Measurements from ENCODE around the gene NVL.
"Not testable (repeated sequence)": the region's sequence is repeated elsewhere in the genome, so short reads cannot be mapped to it uniquely, and the experiment has no call there.

Gene NVL

DNA sequence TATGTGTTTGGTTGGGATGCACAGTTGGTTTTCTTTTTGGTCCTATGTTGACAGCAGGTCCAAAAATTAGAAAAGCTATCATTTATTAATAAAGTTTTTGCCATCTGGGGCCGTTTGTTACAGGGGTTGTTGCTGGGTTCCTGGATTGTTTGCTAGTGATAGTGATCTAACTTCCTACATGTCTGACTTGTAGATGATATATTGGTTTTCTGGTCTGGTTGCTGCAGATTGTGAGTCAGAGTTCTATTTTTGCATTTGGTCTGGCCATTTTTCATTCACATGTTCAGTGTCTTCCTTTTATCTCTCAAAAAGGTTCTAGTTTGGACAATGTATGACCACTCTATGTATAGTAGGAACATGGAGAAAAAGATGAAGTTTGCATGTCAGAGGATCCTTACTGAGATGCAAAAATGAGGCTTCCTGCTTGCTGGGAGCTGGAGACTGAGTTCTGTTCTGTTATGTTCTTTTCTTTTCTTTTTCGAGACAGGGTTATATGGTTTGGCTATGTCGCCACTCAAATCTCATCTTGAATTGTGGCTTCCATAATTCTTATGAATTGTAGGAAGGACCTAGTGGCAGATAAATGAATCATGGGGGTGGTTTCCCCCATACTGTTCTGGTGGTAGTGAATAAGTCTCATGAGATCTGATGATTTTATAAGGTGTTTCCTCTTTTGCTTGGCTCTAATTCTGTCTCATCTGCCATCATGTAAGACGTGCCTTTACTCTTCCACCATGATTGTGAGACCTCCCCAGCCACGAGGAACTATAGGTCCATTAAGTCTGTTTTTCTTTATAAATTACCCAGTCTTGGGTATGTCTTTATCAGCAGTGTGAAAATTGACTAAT is 4.2 kb upstream of the NVL start:
- no peak for DNase-seq (ENCODE audit: low read depth)

DNA sequence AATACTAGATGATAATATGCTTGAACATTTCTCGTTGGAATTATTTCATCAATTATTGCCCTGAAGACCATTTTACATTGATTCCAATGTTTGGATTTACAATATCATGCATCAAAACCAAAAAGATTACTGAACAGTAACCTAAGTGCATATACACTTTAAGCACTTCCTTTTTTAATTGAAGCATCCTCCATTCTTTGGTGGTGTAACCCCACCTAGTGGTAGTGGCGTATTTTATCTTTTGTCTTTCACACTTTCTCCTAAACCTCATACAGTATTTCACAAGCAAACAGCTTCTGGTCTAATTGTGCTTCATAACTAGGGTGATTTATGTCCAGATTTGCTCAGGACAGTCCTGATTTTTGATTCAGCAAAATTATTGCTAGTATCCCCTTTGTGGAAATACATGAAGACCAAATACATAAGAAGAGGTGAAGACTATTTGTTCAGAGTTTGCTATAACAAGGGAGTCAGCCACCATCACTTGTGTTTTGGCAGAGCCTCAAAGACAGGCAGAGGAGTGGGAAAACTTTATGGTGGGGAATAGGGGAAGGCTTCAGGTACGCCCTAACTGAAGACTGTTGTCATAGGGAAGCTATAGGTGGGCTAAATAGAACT is 3.4 kb upstream of the NVL start:
- DNase-seq (ENCODE audit: low read depth): peak; percentile 51

DNA sequence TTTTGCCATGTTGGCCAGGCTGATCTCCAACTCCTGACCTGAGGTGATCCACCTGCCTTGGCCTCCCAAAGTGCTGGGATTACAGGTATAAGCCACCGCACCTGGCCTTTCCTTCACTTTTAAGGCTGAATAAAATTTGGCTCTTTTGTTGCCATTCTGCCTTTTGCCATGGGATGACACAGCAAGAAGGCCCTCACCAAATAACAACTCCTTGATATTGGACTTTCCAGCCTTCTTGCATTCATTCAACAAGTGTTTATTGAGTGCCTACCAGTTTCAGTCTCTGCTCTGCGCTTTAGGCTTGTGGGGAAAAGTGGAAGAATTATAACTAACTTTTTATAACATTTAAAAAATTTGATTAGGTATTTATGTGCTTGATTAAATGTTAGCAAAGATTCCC is 1.9 kb upstream of the NVL start:
- DNase-seq (ENCODE audit: low read depth): no peak

DNA sequence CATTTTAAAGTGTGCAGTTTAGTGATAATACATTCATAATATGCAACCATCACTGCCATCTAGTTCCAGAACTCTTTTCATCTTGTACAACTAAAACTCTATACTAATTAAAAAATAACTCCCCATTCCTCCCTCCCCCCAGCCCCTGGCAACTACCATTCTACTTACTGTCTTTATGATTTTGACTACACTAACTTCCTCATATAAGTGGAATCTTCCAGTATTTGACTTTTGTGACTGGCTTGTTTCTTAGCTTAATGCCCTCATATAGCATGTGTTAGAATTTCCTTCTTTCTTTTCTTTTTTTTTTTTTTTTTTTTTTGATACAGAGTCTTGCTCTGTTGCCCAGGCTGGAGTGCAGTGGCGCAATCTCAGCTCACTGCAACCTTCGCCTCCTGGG is 1.4 kb upstream of the NVL start:
- no peak for DNase-seq (ENCODE audit: low read depth)

DNA sequence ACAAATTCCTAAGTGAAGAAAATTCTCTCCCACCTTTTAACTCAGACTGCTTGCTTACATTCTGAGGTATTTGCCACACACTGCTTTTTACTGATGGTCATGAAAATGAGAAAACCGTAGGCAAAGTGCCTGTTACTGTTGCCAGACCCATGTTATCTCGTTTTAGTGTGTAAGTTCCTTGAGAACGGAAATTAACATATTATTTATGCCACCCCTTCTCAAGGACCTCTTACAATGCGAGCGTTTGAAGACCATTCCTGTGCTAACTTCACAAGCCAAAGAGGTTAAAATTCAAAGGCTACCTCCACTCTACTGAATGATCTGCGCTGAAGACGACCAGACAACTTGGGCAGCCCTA is 509 bp downstream of the NVL start:
- DNase-seq (ENCODE audit: low read depth): no peak

DNA sequence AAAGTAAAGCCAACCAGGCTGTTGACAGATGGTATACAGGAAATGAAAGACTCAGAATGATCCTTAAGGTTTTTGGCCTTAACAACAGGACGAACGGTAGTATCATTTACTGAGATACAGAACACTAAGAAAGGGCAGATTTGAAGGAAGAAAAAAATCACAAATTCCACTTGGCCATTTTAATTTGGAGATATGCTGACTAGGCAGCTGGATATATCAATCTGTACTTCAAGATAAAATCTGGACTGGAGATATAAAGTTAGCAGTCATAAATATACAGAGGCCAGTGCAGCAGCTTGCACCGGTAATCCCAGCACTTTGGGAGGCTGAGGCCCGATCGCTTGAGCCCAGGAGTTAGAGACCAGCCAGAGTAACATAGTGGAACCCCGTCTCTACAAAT is 1.3 kb downstream of the NVL start:
- no peak for DNase-seq (ENCODE audit: low read depth)

DNA sequence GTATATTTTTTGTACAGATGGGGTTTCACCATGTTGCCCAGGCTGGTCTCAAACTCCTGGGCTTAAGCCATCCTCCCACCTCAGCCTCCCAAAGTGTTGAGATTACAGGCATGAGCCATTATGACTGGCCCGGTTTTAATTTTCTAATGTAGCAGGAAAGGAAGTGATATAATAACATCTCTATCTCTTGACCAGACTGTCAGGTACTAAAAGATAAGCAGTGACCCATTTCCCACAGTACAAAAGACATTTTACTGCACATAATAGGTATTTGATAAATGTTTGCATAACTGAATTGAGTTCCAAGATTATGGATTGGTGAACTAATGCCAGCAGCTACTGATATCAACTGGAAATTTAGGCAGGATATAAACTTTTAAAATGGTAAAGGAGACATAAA is 4.0 kb downstream of the NVL start:
- no peak for DNase-seq (ENCODE audit: low read depth)

DNA sequence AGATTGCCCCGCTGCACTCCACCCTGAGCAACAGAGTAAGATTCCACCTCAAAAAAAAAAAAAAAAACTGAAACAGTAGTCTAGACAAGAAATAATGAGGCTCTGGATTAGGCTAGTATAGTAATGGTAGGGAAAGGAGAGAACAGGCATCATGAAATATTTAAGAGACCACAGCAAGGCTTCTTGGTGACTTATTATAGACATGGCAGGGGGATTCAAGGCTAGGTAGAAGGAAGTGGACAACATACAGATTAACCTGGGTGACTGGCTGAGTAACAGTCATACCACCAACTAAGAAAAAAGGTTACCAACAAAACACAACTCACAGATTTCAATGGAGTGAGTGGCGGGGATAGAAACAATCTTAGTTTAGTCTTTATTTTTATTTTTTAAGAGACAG is 8.3 kb downstream of the NVL start:
- DNase-seq (ENCODE audit: low read depth): no peak

DNA sequence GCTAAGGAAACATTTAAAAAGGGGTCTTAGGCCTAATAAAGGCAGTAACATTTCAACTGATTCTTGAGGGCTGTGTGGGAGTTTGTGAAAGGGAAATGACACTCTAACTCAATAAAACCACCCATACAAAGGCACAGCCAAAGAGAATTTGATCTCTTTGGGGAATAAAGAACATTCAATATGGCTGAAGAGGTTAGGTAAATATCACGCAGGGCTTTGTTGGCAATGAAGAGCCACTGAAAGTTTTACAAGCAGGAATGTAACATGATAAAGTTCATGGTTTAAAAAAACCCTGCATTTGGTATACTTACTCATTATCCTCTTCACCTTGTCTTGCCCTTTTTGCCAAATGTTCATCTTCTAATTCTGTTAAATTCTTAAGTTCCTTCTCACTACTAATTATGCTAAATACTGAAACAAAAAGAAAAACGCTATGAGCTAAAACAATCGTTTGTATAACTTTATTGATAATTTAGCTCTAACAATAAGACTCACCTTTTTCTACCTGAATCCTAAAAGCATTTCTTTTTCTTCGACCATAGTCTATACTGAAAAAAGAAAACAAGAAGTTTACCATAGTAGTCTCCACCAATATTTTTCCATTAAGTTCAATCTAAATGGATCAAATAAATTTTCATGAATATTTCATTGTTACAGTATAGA is 12.5 kb downstream of the NVL start:
- DNase-seq (ENCODE audit: low read depth): no peak

DNA sequence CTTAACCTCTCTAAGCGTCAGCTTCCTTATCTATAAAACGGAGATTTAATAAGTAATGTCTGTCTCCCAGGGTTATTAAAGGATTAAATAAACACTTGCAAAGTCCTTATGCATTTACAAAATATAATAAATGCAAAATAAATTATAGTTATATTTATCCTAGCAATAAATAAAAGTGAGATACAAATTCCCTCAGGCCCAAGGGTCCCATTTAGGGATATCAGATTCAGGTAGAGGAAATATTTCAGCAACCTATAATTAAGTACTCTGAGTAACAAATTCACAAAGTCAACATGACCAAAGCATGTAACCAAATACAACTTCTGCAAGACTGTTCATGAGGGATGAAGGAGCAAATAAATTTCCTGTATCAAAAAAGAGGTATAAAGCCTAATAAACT is 17.9 kb downstream of the NVL start:
- no peak for DNase-seq (ENCODE audit: low read depth)

DNA sequence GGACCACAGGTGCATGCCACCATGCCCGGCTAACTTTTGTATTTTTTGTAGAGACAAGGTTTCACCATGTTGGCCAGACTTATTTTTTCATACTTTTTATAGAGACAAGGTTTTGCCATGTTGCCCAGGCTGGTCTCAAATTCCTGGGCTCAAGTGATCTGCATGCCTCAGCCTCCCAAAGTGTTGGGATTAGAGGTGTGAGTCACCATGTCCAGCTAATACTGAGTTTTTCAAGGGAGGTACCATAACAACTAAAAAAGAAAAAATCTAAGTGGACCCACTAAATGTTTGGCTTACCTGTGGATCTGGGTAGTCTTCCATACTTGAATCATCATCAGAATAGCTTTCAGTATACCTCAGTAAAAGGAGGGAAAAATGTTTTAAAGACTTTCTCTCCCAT is 18.5 kb downstream of the NVL start:
- not testable (repeated sequence) for DNase-seq (ENCODE audit: low read depth)

DNA sequence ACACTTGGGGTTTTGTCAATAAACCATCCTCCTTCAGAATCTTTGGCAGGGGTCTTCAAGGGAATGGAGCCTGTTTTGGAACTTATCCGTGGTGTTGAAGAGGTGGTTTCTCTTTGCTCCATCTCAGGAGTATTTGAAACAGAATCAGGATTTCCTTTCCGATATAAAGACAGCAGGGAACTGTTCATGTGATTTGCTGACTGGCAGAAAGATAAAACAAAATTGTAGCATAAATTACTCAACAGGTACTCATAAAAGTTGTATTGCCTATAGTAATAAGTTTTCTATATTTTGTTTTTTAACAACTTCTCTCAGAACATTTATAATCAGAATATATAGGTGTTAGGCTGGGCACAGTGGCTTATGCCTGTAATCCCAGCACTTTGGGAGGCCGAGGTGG is 21.9 kb downstream of the NVL start:
- no peak for DNase-seq (ENCODE audit: low read depth)

DNA sequence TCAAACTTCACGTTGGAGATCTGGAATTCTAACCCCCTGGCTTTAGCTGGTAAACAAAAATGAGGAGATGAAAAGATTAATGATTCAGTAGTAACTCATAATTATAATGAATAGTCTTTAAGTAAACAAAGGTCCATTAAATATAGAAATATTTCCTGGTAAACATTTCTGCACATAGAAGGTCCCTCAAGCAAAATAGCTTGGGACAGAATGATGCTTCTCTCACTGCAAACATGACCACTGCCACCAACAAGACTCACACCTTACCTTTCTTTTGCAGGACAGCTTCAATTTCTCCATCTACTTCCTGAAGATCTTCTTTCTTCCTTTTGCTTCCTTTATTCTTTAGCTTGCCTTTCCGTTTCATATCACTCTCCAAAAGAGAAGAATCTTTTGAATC is 25.2 kb downstream of the NVL start:
- DNase-seq (ENCODE audit: low read depth): no peak

DNA sequence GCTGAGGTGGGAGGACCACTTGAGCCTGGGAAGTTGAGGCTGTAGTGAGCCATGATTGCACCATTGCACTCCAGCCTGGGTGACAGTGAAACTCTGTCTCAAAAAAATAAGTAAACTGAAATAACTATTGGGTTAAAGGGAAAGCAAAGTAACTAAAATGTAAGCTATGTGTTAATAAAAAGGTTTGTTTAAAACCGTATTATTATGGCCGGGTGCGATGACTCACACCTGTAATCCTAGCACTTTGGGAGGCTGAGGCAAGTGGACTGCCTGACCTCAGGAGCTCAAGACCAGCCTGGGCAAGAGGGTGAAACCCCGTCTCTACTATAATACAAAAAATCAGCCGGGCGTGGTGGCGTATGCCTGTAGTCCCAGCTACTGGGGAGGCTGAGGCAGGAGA is 27.0 kb downstream of the NVL start:
- no peak for DNase-seq (ENCODE audit: low read depth)

DNA sequence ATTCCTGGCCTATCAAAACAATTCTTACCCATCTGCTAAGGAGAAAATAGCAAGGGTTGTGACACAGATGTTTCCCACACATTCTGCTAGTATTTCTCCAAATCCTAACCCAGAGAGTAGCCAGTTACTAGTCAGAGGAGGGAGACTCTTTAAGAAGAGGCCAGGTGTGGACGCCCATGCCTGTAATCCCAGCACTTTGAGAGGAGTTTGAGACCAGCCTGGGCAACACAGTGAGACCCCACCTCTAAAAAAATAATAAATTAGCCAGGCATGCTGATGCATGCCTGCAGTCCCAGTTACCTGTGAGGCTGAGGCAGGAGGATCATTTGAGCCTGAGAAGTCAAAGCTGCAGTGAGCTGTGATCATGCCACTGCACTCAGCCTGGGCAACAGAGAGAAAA is 28.6 kb downstream of the NVL start:
- DNase-seq (ENCODE audit: low read depth): no peak

DNA sequence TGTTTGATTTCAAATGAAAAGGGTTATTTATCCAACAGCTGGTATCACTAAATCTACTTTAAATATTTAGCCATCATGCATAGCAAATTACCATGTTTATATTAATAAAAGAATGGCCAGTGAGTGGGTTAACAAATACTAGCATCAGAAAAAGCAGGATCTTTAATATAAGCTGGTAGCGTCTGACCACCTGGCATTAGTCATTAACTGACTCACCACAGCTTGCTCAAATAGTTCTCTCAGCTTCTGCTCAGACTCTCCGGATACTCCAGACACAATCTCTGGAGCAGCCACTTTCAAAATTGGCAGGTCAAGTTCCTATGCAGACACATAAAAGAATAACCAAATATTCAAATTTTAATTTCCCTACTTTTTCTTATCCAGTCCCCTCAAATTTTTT is 29.6 kb downstream of the NVL start:
- DNase-seq (ENCODE audit: low read depth): peak; percentile 49

DNA sequence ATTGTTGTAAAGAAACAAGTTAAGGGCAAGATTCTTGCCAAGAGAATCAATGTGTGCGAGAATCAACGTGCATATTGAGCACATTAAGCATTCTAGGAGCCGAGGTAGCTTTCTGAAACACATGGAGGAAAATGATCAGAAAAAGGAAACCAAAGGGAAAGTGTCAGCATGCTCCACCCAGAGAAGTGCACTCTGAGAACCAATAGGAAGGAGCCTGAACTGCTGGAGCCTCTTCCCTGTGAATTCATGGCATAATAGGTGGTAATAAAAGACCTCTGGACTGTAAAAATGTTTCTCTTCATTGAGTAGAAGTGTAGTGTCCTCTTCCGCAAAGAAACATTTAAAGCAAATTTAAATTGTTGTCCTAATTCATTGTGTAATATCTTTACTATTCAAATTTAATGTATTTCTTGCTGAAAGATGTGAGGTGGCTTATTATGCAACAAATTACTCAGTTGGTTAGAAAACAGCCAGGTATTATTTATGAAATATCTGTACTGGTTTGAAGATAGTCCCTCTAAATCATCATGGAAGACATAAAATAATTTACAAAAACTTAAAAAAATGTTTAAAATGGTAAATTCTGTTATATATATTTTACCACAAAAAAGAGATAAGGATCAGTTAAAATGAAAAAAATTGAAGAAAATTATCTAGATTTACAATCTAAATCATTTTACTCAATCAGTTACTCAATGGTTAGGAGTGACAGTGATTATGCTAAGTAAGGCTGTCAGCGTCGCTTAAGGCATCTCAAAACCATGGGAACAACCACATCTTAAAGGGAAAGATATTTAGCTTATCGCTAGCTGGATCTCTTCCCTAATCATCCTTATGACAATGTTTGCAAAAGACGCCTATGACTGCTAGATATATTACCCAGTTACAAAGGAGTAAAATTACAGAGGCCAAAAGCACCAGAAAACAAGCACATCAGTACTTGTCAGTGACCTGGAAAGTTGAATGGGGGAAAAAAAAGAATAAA is 31.3 kb downstream of the NVL start:
- no peak for DNase-seq (ENCODE audit: low read depth)

DNA sequence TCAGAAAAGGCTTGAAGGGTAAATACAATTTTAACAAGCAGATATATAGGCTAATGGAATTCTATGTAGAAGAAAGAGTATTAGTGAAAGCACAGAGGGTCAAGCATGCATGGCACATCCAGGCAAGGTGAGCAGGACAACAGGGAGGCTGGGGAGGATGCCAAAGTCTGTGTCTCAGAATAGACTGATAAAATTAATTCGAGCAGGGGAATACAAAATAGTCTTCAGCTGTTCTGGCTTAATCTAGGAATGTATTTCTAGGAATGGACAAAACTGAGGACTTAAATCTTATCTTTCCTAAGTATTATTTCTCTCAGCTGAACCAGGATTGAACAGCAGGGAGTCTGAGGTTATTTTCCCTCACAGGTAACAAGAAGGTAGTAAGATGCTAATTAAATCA is 35.2 kb downstream of the NVL start:
- DNase-seq (ENCODE audit: low read depth): no peak

DNA sequence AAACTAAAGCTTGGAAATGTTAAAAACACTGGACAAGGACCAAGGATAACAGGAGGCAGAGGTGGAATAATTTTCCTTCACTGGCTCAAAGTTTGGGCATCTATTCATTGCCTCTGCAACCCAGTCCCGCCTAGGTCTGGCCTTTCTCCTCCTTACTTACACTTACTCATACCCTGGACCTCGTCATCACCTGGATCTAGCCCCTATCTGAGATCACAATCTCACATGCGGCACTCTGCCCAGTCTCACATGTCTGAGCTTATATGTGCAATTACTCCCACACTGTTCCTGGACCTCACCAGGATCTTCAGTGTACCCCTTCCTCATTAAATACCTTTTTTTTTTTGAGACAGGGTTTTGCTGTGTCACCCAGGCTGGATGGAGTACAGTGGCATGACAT is 37.6 kb downstream of the NVL start:
- no peak for DNase-seq (ENCODE audit: low read depth)

DNA sequence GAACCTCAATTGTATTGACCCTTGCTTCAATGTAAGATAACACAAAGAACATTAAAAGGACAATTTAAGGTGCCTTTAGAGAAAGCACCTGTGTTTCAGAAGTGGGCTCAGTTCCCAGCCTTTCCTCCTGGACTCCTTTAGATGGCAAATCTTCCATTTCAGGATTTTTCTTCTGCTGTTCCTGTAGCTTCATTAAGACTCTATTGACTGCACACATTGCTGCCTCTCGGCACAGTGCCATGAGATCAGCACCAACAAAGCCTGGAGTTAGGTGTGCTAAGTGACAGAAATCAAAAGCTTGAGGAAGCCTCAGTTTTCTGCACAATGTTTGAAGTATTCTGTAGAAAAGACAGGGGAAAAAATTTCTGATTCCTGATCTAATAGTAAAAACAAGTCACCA is 40.6 kb downstream of the NVL start:
- no peak for DNase-seq (ENCODE audit: low read depth)

DNA sequence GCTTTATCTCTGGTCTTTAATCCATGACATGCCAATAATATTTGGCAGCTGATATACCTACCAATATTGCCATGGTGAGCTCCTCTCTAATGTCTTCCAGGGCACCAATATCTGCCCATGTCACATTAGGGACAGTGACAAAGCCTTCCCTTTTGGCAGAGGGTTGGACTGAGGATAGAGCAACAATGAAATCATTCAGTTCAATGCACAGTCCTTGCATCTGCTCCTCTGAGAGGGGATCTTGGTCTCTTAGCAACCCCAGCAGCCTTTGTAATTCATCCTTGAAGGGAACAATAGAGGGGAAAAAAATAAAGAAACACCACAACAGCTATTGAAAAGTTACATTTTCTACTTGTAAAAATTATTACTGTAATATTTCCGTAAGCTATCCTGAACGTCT is 42.3 kb downstream of the NVL start:
- DNase-seq (ENCODE audit: low read depth): no peak

DNA sequence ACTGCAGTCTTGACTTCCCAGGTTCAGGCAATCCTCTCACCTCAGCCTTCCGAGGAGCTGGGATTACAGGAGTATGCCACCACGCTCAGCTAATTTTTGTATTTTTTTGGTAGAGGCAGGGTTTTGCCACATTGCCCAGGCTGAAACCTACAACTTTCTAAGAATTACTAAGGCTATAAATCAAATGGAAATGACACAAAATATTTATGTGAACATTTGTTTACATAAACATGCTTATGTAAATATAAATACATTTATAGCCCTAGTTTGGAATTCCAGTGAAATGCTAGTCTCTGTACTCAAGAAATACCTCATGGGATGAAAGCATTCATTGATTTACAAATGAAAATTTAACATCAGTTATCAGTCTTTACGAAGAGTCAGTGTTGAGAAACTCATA is 47.8 kb downstream of the NVL start:
- no peak for DNase-seq (ENCODE audit: low read depth)

Data from fibroblast of gingiva (primary cell).